BJ (cell line): Measurements from ENCODE around the gene TBL2. TPM values are rescaled to one million over a fixed set of nuclear protein-coding genes. Genes with fewer than 3 reads are reported as not detected.
"Not testable (repeated sequence)": the region's sequence is repeated elsewhere in the genome, so short reads cannot be mapped to it uniquely, and the experiment has no call there.

Source experiments
- CTCF ChIA-PET: fragments of 350-600 bp; formaldehyde crosslinking; extraction: SDS; loops from one replicate; lab custom pipeline; 2021; ENCODE audit warnings: antibody characterized with exemption, inconsistent platforms; lab: Yijun Ruan, JAX
- POLR2A ChIA-PET: fragments of 300-600 bp; sonication (Branson Sonifier 250); formaldehyde crosslinking; extraction: SDS; loops from one replicate; lab custom pipeline; 2021; ENCODE audit warnings: antibody characterized with exemption; lab: Charles Lee
- DNase-seq: peaks from one replicate; pipeline ENCODE4 v3.0.0-alpha.2; 2011; ENCODE audit warnings: low read depth
- H3K27me3 ChIP-seq: 2 replicates; pipeline ENCODE4 v1.6.0; 2011; ENCODE audit warnings: low read length; ENCODE audit not compliant: control insufficient read depth, insufficient read depth
- H3K36me3 ChIP-seq: 2 replicates; pipeline ENCODE4 v1.5.1; 2011; ENCODE audit warnings: low read length; ENCODE audit not compliant: control insufficient read depth, insufficient read depth
- H3K4me3 ChIP-seq: 2 replicates; pipeline ENCODE4 v1.5.1; 2011; ENCODE audit warnings: low read depth, mild to moderate bottlenecking, control low read depth, low read length
- CTCF ChIP-seq: IDR thresholded peaks from 2 replicates; pipeline ENCODE4 v1.5.1; 2011; ENCODE audit warnings: low read depth, mild to moderate bottlenecking, control low read depth, inconsistent platforms, low read length, moderate library complexity; ENCODE audit not compliant: insufficient read depth
- polyA plus RNA-seq: library from polyadenylated mRNA; depleted of rRNA; stranded (reverse); fragments of >200 nt; gene quantifications from 2 replicates; pipeline ENCODE4 v1.2.3, GENCODE V29; 2011

Gene TBL2
- polyA plus RNA-seq, 1 experiment, result 63.7 TPM

DNA sequence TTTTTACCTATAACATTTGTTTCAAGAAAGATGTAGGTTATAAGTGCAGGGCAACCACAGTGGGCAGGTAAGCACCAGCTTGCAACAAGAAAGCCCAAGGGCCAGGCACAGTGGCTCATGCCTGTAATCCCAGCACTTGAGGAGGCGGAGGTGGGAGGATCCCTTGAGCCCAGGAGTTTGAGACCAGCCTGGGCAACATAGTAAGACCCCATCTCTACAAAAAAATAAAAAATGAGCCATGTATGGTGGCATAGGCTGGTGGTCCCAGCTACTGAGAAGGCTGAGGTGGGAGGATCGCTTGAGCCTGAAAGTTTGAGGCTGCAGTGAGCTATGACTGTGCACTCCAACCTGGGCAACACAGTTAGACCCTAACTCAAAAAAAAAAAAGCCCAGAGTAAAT is 33.7 kb downstream of the TBL2 start:
- H3K4me3 ChIP-seq, result no peak overlapping the region
- peaks cover 17% of the 10 kb centered on the region for H3K36me3 ChIP-seq
- CTCF ChIA-PET, result no interaction called here
- no peak for TF ChIP-seq CTCF
- no peaks in the 10 kb centered on the region for H3K27me3 ChIP-seq
- no peak for DNase-seq
- POLR2A ChIA-PET, result no interaction called here

- no peak for DNase-seq
- no peak overlapping the region for H3K4me3 ChIP-seq
- ChIA-PET POLR2A (no interaction called here), CTCF (no interaction called here)
- peaks cover 25% of the 10 kb centered on the region for H3K36me3 ChIP-seq
- no peaks in the 10 kb centered on the region for H3K27me3 ChIP-seq
- no peak for TF ChIP-seq CTCF
These were observed 36.7 kb downstream of the TBL2 start for GRCh38 chr7:73541722-73542121.

GRCh38 chr7:73539709-73540108 is 38.7 kb downstream of the TBL2 start:
- ChIA-PET POLR2A (interaction anchor here (0.7 kb wide), 1 partner anchor 13 kb away, joined by 3 read pairs; no protein-coding TSS in a partner anchor), CTCF (no interaction called here)
- Histone ChIP-seq H3K27me3 (no peaks in the 10 kb centered on the region), H3K36me3 (peaks cover 29% of the 10 kb centered on the region), H3K4me3 (no peak overlapping the region)
- DNase-seq, result no peak
- no peak for TF ChIP-seq CTCF

- H3K4me3 ChIP-seq, CTCF ChIA-PET, DNase-seq, POLR2A ChIA-PET, H3K27me3 ChIP-seq: not testable (repeated sequence)
- peaks cover 27% of the 10 kb centered on the region for H3K36me3 ChIP-seq
These were observed 39.9 kb downstream of the TBL2 start for GRCh38 chr7:73538510-73538909.

DNA sequence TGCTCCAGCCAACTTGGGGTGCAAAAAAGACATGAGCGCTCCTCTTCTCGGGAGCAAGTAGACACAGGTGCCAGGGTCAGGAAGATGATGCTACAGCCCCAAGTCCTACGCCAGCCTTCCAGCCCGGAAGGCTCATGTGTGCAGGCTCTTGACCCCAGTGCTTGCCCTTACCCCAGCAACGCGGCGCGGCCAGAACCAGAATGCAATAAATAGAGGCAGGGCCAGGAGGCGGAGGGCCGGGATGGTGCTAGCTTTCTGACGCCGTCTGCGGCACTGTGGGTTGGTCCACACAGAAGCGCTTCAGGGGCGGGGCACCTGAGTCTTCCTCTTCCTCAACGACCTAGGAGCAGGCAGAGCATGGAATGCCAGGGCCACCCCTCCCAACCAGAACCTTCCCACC is 41.3 kb downstream of the TBL2 start:
- POLR2A ChIA-PET, result no interaction called here
- CTCF ChIA-PET, result no interaction called here
- H3K27me3 ChIP-seq, result no peaks in the 10 kb centered on the region
- no peak for DNase-seq
- no peak overlapping the region for H3K4me3 ChIP-seq
- no peak for TF ChIP-seq CTCF
- H3K36me3 ChIP-seq, result peaks cover 22% of the 10 kb centered on the region

- peaks cover 22% of the 10 kb centered on the region for H3K36me3 ChIP-seq
- ChIA-PET POLR2A (no interaction called here), CTCF (no interaction called here)
- no peak for TF ChIP-seq CTCF
- DNase-seq, result no peak
- H3K27me3 ChIP-seq, result no peaks in the 10 kb centered on the region
- H3K4me3 ChIP-seq, result no peak overlapping the region
These were observed 41.9 kb downstream of the TBL2 start for GRCh38 chr7:73536479-73536878.

DNA sequence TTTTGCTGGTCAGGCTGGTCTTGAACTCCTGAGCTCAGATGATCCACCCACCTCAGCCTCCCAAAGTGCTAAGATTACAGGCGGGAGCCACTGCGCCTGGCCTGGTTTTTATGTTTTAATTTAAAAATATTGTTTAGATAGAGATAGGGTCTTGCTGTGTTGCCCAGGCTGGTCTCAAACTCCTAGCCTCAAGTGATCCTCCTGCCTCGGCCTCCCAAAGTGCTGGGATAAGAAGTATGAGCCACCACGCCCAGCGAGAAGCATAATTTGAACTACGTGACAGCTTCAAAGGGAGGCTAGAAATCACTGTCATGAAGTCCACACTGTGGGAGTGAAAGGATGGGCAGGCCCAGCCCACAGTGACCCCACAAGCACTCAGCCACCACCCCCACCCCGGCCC is 42.5 kb downstream of the TBL2 start:
- H3K36me3 ChIP-seq, result peaks cover 22% of the 10 kb centered on the region
- CTCF ChIA-PET, H3K4me3 ChIP-seq, H3K27me3 ChIP-seq, DNase-seq, POLR2A ChIA-PET: not testable (repeated sequence)
